ENCODE data around the gene KIAA1958. TPM values are rescaled to one million over a fixed set of nuclear protein-coding genes. Genes with fewer than 3 reads are reported as not detected.

The KIAA1958 gene
- total and polyA plus RNA-seq, 7 donors, result 0.60 to 8.0 (median 4.3) TPM

- TF ChIP-seq POLR2A (IDR thresholded peaks at IDR 0.05) (no peak), POLR2AphosphoS5 (IDR thresholded peaks at IDR 0.05) (no peak), CTCF (IDR thresholded peaks at IDR 0.05) (no peak), EP300 (IDR thresholded peaks at IDR 0.05) (no peak)
- no peak overlapping the region for H3K27ac ChIP-seq
- H3K36me3 ChIP-seq, result no peaks in the 10 kb centered on the region
- H3K9me3 ChIP-seq, result no peaks in the 10 kb centered on the region
- intact Hi-C loops (cut with DNase I), result no loop called here
- no peaks in the 10 kb centered on the region for H3K27me3 ChIP-seq
- WGBS, 2 donors, result 60 to 66% methylated on average over 3 of the region's 3 CpGs
- no peak for DNase-seq
- H3K4me3 ChIP-seq, result no peak overlapping the region
- H3K4me1 ChIP-seq, result no peaks in the 10 kb centered on the region
Observed at GRCh38 chr9:112621018-112621655, 134.5 kb downstream of the KIAA1958 start.

DNA sequence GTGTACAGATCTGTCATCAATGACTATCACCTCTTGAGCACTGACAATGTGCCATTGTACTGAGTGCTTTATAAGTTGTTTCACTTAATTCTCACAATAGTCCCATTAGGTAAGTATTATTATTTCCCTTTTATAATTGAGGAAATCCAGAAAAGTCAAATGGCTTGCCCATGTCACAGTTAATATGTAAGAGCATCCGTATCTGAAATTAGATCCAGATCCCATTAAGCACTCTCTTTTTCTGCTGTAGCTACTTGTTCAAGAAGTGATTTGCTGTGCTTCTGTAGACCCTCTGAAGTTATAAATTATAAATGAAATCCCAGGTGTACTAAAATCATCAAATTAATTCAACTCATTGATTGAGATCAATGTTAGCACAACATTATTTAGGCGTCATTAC is 136.6 kb downstream of the KIAA1958 start:
- no peak for TF ChIP-seq POLR2A (IDR thresholded peaks at IDR 0.05)
- no peak for TF ChIP-seq CTCF (IDR thresholded peaks at IDR 0.05)
- no peak for TF ChIP-seq EP300 (IDR thresholded peaks at IDR 0.05)
- no peak for TF ChIP-seq POLR2AphosphoS5 (IDR thresholded peaks at IDR 0.05)
- Histone ChIP-seq H3K9me3 (no peaks in the 10 kb centered on the region), H3K27ac (no peak overlapping the region), H3K4me1 (no peaks in the 10 kb centered on the region), H3K27me3 (no peaks in the 10 kb centered on the region), H3K36me3 (no peaks in the 10 kb centered on the region), H3K4me3 (no peak overlapping the region)
- no peak for DNase-seq
- WGBS, 2 donors, result 94 to 99% methylated on average over 2 of the region's 2 CpGs
- intact Hi-C loops (cut with DNase I), result no loop called here

GRCh38 chr9:112624711-112625707 is 138.4 kb downstream of the KIAA1958 start:
- TF ChIP-seq POLR2A (IDR thresholded peaks at IDR 0.05), result no peak
- no peak for DNase-seq

GRCh38 chr9:112629671-112630485 is 143.3 kb downstream of the KIAA1958 start:
- Histone ChIP-seq H3K9me3 (no peaks in the 10 kb centered on the region), H3K27me3 (no peaks in the 10 kb centered on the region), H3K4me3 (no peak overlapping the region), H3K4me1 (no peaks in the 10 kb centered on the region), H3K27ac (no peak overlapping the region), H3K36me3 (no peaks in the 10 kb centered on the region)
- intact Hi-C loops (cut with DNase I), result no loop called here
- no peak for DNase-seq
- 89 to 92% methylated on average over 6 of the region's 6 CpGs for WGBS, 2 donors
- TF ChIP-seq POLR2A (IDR thresholded peaks at IDR 0.05), result no peak
- TF ChIP-seq POLR2AphosphoS5 (IDR thresholded peaks at IDR 0.05), result no peak
- TF ChIP-seq CTCF (IDR thresholded peaks at IDR 0.05), result no peak
- no peak for TF ChIP-seq EP300 (IDR thresholded peaks at IDR 0.05)

More at GRCh38 chr9:112624711-112625707, 138.4 kb downstream of the KIAA1958 start:
- Histone ChIP-seq H3K9me3 (no peaks in the 10 kb centered on the region), H3K27me3 (no peaks in the 10 kb centered on the region), H3K27ac (no peak overlapping the region), H3K4me3 (no peak overlapping the region), H3K4me1 (no peaks in the 10 kb centered on the region), H3K36me3 (no peaks in the 10 kb centered on the region)
- intact Hi-C loops (cut with DNase I), result no loop called here
- WGBS, 2 donors, result 89 to 91% methylated on average over 7 of the region's 7 CpGs

Measured in sigmoid colon (tissue), 7 donors.